IPS-NIHi7 (cell line): ENCODE data around the gene CSF1R.

Experiments
- DNase-seq: peaks from one replicate; pipeline ENCODE4 v3.0.0; 2012; ENCODE audit warnings: mixed read lengths; ENCODE audit errors: extremely low spot score

The CSF1R gene

GRCh38 chr5:150085950-150086715 lies at the start of gene CSF1R:
Gene CSF1R, minus strand, starts transcription at chr5:150086554. Its CDS starts 127 bp downstream, at chr5:150086427.
- peak; percentile 7 for DNase-seq

- DNase-seq, result no peak
Measured at GRCh38 chr5:150135557-150136304, 49.4 kb upstream of the CSF1R start.

GRCh38 chr5:150134198-150134588 lies 47.8 kb upstream of the CSF1R start:
- no peak for DNase-seq

- no peak for DNase-seq
Measured at GRCh38 chr5:150133581-150134197, 47.3 kb upstream of the CSF1R start.

- DNase-seq, result no peak
Measured at GRCh38 chr5:150132740-150133139, 46.4 kb upstream of the CSF1R start.

GRCh38 chr5:150131978-150132694 lies 45.8 kb upstream of the CSF1R start:
- DNase-seq, result no peak

GRCh38 chr5:150131461-150131860 lies 45.1 kb upstream of the CSF1R start:
- DNase-seq, result no peak

GRCh38 chr5:150130493-150130922 lies 44.2 kb upstream of the CSF1R start:
- peak; percentile 74 for DNase-seq

- DNase-seq, result peak; percentile 85
Measured at GRCh38 chr5:150129813-150130492, 43.6 kb upstream of the CSF1R start.

- DNase-seq, result no peak
Measured at GRCh38 chr5:150129454-150129812, 43.1 kb upstream of the CSF1R start.

- no peak for DNase-seq
Measured at GRCh38 chr5:150126921-150127265, 40.5 kb upstream of the CSF1R start.

GRCh38 chr5:150126199-150126920 lies 40.0 kb upstream of the CSF1R start:
- no peak for DNase-seq

- DNase-seq, result no peak
Measured at GRCh38 chr5:150125334-150125733, 39.0 kb upstream of the CSF1R start.

GRCh38 chr5:150124596-150124995 lies 38.2 kb upstream of the CSF1R start:
- DNase-seq, result no peak

- no peak for DNase-seq
Measured at GRCh38 chr5:150124111-150124557, 37.8 kb upstream of the CSF1R start.

- no peak for DNase-seq
Measured at GRCh38 chr5:150123542-150123941, 37.2 kb upstream of the CSF1R start.

- no peak for DNase-seq
Measured at GRCh38 chr5:150122536-150123481, 36.5 kb upstream of the CSF1R start.

GRCh38 chr5:150122158-150122510 lies 35.8 kb upstream of the CSF1R start:
- peak; percentile 75 for DNase-seq

GRCh38 chr5:150121448-150122157 lies 35.2 kb upstream of the CSF1R start:
- DNase-seq, result no peak
